ES-I3 (cell line): ENCODE results near the gene WASF1.
A peak's percentile ranks its signal among the peaks of the same experiment; 100 is the strongest.

Source experiments
- H3K36me3 ChIP-seq: 2 replicates; pipeline ENCODE4 v1.6.1; 2013; ENCODE audit warnings: mild to moderate bottlenecking, low read length, control low read depth, moderate library complexity; ENCODE audit not compliant: insufficient read depth
- H3K4me1 ChIP-seq: 2 replicates; pipeline ENCODE4 v1.6.1; 2013; ENCODE audit warnings: mild to moderate bottlenecking, control low read depth, low read length; ENCODE audit not compliant: insufficient read depth
- H3K9ac ChIP-seq: 2 replicates; pipeline ENCODE4 v1.6.1; 2013; ENCODE audit warnings: low read depth, mild to moderate bottlenecking, low read length, moderate library complexity
- H3K9me3 ChIP-seq: 2 replicates; pipeline ENCODE4 v1.6.1; 2013; ENCODE audit warnings: mild to moderate bottlenecking, low read length, moderate library complexity; ENCODE audit not compliant: control insufficient read depth, insufficient read depth

Gene WASF1

GRCh38 chr6:110188791-110189190 lies 9.3 kb upstream of the WASF1 start:
- H3K4me1 ChIP-seq = no peaks in the 10 kb centered on the region; the same call in 1 of the 2 replicates
- H3K9me3 ChIP-seq = no peaks in the 10 kb centered on the region
- H3K36me3 ChIP-seq = no peaks in the 10 kb centered on the region
- no peak overlapping the region for H3K9ac ChIP-seq

GRCh38 chr6:110185879-110186278 lies 6.4 kb upstream of the WASF1 start:
- H3K9ac ChIP-seq = no peak overlapping the region
- no peaks in the 10 kb centered on the region; the same call in 1 of the 2 replicates for H3K4me1 ChIP-seq
- no peaks in the 10 kb centered on the region for H3K36me3 ChIP-seq
- H3K9me3 ChIP-seq = no peaks in the 10 kb centered on the region

- no peaks in the 10 kb centered on the region; the same call in 1 of the 2 replicates for H3K4me1 ChIP-seq
- no peak overlapping the region for H3K9ac ChIP-seq
- H3K36me3 ChIP-seq = no peaks in the 10 kb centered on the region
- H3K9me3 ChIP-seq = no peaks in the 10 kb centered on the region
Observed at GRCh38 chr6:110183292-110183885, 3.9 kb upstream of the WASF1 start.

GRCh38 chr6:110181131-110182030 lies 1.9 kb upstream of the WASF1 start:
- Histone ChIP-seq H3K9me3 (no peaks in the 10 kb centered on the region), H3K9ac (peak overlapping the region; percentile 86), H3K4me1 (no peaks in the 10 kb centered on the region; the same call in 1 of the 2 replicates), H3K36me3 (no peaks in the 10 kb centered on the region)

- no peaks in the 10 kb centered on the region for H3K9me3 ChIP-seq
- peak within 1 kb of the TSS; percentile 86 for H3K9ac ChIP-seq
- no peaks in the 10 kb centered on the region for H3K36me3 ChIP-seq
- no peaks in the 10 kb centered on the region; the same call in 1 of the 2 replicates for H3K4me1 ChIP-seq
Observed at GRCh38 chr6:110180228-110181008, 948 bp upstream of the WASF1 start, which contains the start of gene CDC40. Gene CDC40, plus strand, starts transcription at chr6:110180427. Its CDS starts 18 bp downstream, at chr6:110180445.

DNA sequence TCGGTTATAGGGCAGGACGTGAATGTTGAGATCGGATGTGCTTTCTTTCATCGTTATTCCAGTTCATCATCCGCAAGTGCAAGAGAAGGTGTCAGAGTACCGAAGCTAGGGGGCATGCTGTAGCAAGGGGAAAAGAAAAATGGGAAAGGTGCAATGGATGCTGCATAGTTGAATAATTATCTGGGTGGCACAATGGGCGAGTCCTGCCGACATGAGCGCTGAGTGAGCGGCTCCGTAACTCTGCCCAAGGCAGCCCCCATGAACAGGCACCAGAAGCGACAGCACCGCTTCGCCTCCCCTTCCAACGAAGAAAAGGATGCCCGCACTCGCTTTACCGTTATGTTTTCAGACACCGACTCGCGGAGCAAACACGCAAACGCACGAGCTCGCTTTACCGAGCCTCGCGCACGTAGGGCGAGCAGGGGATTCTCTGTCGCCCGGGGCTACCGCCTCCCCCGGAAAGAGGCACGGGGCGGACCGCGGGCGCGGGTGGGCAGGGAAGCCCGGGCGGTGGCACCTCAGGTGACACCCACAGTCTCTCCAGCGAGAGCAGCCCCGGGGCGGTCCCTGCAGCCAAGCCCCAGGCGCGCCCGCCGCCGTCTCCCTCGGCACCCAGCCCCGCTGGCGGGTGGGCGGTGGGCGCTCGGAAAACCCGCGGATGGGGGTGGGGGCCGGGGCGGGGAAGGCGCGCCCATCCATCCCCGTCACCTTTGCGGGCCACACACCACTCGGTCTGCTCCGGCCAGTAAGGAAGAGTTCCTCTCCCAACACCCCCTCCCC lies 654 bp downstream of the WASF1 start:
- no peaks in the 10 kb centered on the region for H3K9me3 ChIP-seq
- H3K36me3 ChIP-seq = no peaks in the 10 kb centered on the region
- peak overlapping the region; percentile 86 for H3K9ac ChIP-seq
- no peaks in the 10 kb centered on the region; the same call in 1 of the 2 replicates for H3K4me1 ChIP-seq

DNA sequence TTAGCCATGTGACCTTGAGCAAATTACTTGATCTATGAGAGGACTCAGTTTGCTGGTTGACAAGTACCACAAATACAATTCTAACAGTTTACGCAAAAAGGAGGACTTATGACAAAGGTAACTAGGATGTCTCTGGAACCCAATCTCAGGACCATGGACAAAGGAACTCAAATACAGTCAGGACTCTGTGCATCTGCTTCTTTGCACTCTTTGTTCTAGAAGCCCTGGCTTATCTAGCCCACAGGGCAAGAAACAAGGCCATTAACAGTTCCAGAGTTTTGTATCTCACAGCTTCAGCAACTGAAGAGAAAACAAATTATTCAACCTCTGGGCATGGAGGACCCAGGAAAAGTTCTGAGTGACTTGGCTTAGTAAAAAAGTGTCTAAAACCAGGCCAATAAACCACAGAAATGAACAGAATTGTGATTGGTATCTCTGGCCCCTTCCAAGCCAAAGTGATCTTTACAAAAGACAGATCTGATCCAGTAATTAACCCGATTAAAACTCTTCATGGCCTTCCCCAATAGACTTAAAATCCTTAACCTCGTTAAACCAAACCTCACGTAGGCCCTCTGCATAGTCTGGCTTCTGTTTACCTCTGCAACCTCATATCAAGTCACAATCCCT lies 5.9 kb downstream of the WASF1 start:
- H3K36me3 ChIP-seq = no peaks in the 10 kb centered on the region
- no peaks in the 10 kb centered on the region for H3K9me3 ChIP-seq
- H3K9ac ChIP-seq = no peak overlapping the region
- peaks cover 12% of the 10 kb centered on the region; the same call in 1 of the 2 replicates for H3K4me1 ChIP-seq

DNA sequence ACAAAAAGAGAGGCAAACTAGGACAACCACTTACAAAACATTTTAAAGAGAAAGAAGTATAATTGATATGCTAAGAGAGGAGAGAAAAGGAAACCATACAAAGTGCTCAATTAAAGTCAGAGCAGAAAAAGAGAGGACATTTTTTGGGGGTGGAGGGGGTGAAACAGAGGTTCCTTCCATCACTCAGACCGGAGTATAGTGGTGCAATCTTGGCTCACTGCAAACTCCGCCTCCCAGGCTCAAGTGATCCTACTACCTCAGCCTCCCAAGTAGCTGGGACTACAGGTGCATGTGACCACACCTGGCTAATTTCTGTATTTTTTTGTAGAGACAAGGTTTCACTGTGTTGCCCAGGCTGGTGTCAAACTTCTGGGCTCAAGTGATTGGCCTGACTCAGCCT lies 9.4 kb downstream of the WASF1 start:
- H3K9me3 ChIP-seq = no peaks in the 10 kb centered on the region
- peaks cover 12% of the 10 kb centered on the region; the same call in 1 of the 2 replicates for H3K4me1 ChIP-seq
- no peaks in the 10 kb centered on the region for H3K36me3 ChIP-seq
- H3K9ac ChIP-seq = no peak overlapping the region

- Histone ChIP-seq H3K9ac (no peak overlapping the region), H3K36me3 (no peaks in the 10 kb centered on the region), H3K4me1 (no peaks in the 10 kb centered on the region), H3K9me3 (peaks cover 7% of the 10 kb centered on the region; the same call in 1 of the 2 replicates)
Observed at GRCh38 chr6:110158479-110158878, 21.0 kb downstream of the WASF1 start.

GRCh38 chr6:110147870-110148269 lies 31.6 kb downstream of the WASF1 start:
- no peak overlapping the region for H3K9ac ChIP-seq
- H3K4me1 ChIP-seq = no peaks in the 10 kb centered on the region
- no peaks in the 10 kb centered on the region for H3K36me3 ChIP-seq
- no peaks in the 10 kb centered on the region for H3K9me3 ChIP-seq

DNA sequence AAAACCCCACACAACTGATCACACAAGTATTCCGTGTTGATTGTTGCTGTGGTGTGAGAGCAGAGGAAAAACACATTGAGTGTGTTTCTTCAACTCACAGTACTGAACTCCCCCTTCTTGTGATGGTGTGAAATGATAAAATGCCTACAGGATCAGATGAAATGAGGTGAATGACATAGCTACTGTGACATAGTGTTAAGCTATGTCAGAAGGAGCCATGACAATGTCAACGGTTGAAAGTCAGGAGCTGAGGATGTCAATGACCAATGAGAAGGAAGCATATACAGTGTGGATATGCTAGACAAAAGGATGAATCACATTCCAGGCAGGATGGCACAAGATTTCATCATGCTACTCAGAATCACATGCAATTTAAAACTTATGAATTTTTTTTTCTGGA lies 38.8 kb downstream of the WASF1 start:
- no peak overlapping the region for H3K9ac ChIP-seq
- no peaks in the 10 kb centered on the region for H3K4me1 ChIP-seq
- H3K9me3 ChIP-seq = peaks cover 29% of the 10 kb centered on the region
- peaks cover 9% of the 10 kb centered on the region for H3K36me3 ChIP-seq

- peaks cover 29% of the 10 kb centered on the region for H3K9me3 ChIP-seq
- H3K36me3 ChIP-seq = peaks cover 9% of the 10 kb centered on the region
Observed at GRCh38 chr6:110139052-110139451, 40.4 kb downstream of the WASF1 start.

More at GRCh38 chr6:110139052-110139451, 40.4 kb downstream of the WASF1 start:
- Histone ChIP-seq H3K4me1 (no peaks in the 10 kb centered on the region), H3K9ac (no peak overlapping the region)
